Liver (tissue), 9 donors: ENCODE measurements around the gene MYH7B. TPM values are rescaled to one million over a fixed set of nuclear protein-coding genes. Genes with fewer than 3 reads are reported as not detected.

Experiments
- DNase-seq: peaks from one replicate; pipeline ENCODE4 v3.0.0-alpha.2; 2017; ENCODE audit warnings: low spot score
- H3K27ac ChIP-seq, 2 donors: one replicate each; pipeline ENCODE4 v1.7.0; 2013; ENCODE audit warnings: inconsistent platforms in 2 of 2, low read length in 2 of 2, control low read depth in 1 of 2, low read depth in 1 of 2, mild to moderate bottlenecking in 1 of 2
- H3K27me3 ChIP-seq, 4 donors: one replicate each; pipeline versions ENCODE4 v1.6.1 to v1.7.0; 2013; ENCODE audit warnings: low read length in 3 of 4, inconsistent platforms in 1 of 4, mild to moderate bottlenecking in 1 of 4, moderate library complexity in 1 of 4; ENCODE audit not compliant: control insufficient read depth in 4 of 4, insufficient read depth in 4 of 4
- H3K36me3 ChIP-seq, 4 donors: one replicate each; pipeline versions ENCODE4 v1.6.1 to v1.7.0; 2013; ENCODE audit warnings: low read length in 3 of 4, mild to moderate bottlenecking in 3 of 4, low read depth in 1 of 4, moderate library complexity in 1 of 4; ENCODE audit not compliant: control insufficient read depth in 4 of 4, insufficient read depth in 3 of 4
- H3K4me1 ChIP-seq, 4 donors: one replicate each; pipeline versions ENCODE4 v1.6.1 to v1.7.0; 2013; ENCODE audit warnings: low read length in 3 of 4, mild to moderate bottlenecking in 3 of 4, moderate library complexity in 1 of 4; ENCODE audit not compliant: control insufficient read depth in 4 of 4, insufficient read depth in 4 of 4
- H3K4me3 ChIP-seq, 3 donors: one replicate each; pipeline versions ENCODE4 v1.6.1 to v1.7.0; 2013; ENCODE audit warnings: low read length in 3 of 3, control low read depth in 1 of 3, low read depth in 1 of 3, mild to moderate bottlenecking in 1 of 3
- H3K9ac ChIP-seq, 2 donors: one replicate each; pipeline ENCODE4 v1.7.0; 2013; ENCODE audit warnings: low read length in 2 of 2, mild to moderate bottlenecking in 2 of 2, moderate library complexity in 2 of 2, control low read depth in 1 of 2, low read depth in 1 of 2
- H3K9me3 ChIP-seq, 4 donors: one replicate each; pipeline versions ENCODE4 v1.6.1 to v1.7.0; 2013; ENCODE audit warnings: low read length in 3 of 4; ENCODE audit not compliant: control insufficient read depth in 4 of 4
- EGR1 ChIP-seq, 2 donors: IDR thresholded peaks; 2 replicates each; pipeline ENCODE4 v1.6.1; 2016 to 2018; ENCODE audit warnings: antibody characterized with exemption in 2 of 2, low read depth in 2 of 2
- FOXA1 ChIP-seq: IDR thresholded peaks from 2 replicates; pipeline ENCODE4 v1.6.1; 2016; ENCODE audit warnings: antibody characterized with exemption
- FOXA2 ChIP-seq: IDR thresholded peaks from 2 replicates; pipeline ENCODE4 v1.6.1; 2016; ENCODE audit warnings: antibody characterized with exemption
- GABPA ChIP-seq, 2 donors: IDR thresholded peaks in 1 of 2; conservative IDR thresholded peaks in 1 of 2; 2 replicates each; pipeline ENCODE4 v1.6.1; 2016; ENCODE audit warnings: antibody characterized with exemption in 2 of 2, mild to moderate bottlenecking in 1 of 2, moderate library complexity in 1 of 2
- HNF4A ChIP-seq, 2 donors: conservative IDR thresholded peaks; 2 replicates each; pipeline ENCODE4 v1.6.1; 2016; ENCODE audit warnings: antibody characterized with exemption in 2 of 2, mild to moderate bottlenecking in 2 of 2
- HNF4G ChIP-seq: IDR thresholded peaks from 2 replicates; pipeline ENCODE4 v1.6.1; 2016; ENCODE audit warnings: antibody characterized with exemption
- JUND ChIP-seq, 2 donors: IDR thresholded peaks; 2 replicates each; pipeline ENCODE4 v1.6.1; 2016; ENCODE audit warnings: antibody characterized with exemption in 2 of 2
- NR2F2 ChIP-seq: IDR thresholded peaks from 2 replicates; pipeline ENCODE4 v1.6.1; 2016; ENCODE audit warnings: antibody characterized with exemption
- RAD21 ChIP-seq, 2 donors: IDR thresholded peaks; 2 replicates each; pipeline ENCODE4 v1.6.1; 2016; ENCODE audit warnings: antibody characterized with exemption in 2 of 2, mild to moderate bottlenecking in 2 of 2
- RXRA ChIP-seq, 2 donors: IDR thresholded peaks; 2 replicates each; pipeline ENCODE4 v1.6.1; 2017 to 2018; ENCODE audit warnings: antibody characterized with exemption in 2 of 2, mild to moderate bottlenecking in 1 of 2
- SP1 ChIP-seq: IDR thresholded peaks from 2 replicates; pipeline ENCODE4 v1.6.1; 2018; ENCODE audit warnings: antibody characterized with exemption, mild to moderate bottlenecking
- TAF1 ChIP-seq: conservative IDR thresholded peaks from 2 replicates; pipeline ENCODE4 v1.6.1; 2016; ENCODE audit warnings: antibody characterized with exemption, mild to moderate bottlenecking
- YY1 ChIP-seq: IDR thresholded peaks from 2 replicates; pipeline ENCODE4 v1.6.1; 2016; ENCODE audit warnings: antibody characterized with exemption, mild to moderate bottlenecking
- WGBS: extraction: QIAGEN DNeasy Blood & Tissue Kit; methylation state at CpG from one replicate; pipeline ENCODE4 v1.1.7; 2013; 5-methylcytosine and 5-hydroxymethylcytosine counted together
- polyA plus RNA-seq, 2 donors: library from polyadenylated mRNA; stranded (reverse) in 1 of 2; unstranded in 1 of 2; fragments of 200-250 nt in 1 of 2; fragments of >200 nt in 1 of 2; fragmentation: Nextera tagmentation in 1 of 2; extraction: Ambion mirVana in 1 of 2; gene quantifications; one replicate each; pipeline versions ENCODE4 v1.2.1 to v1.2.3, GENCODE V29; 2013 to 2015
- total RNA-seq, 2 donors: library from RNA; depleted of rRNA; stranded (reverse); fragments of >200 nt; gene quantifications; one replicate each; pipeline ENCODE4 v1.2.3, GENCODE V29; 2014
- TF ChIP-seq, protein P1 (sequence below): IDR thresholded peaks from 2 replicates; pipeline ENCODE4 v1.6.1; 2016; ENCODE audit warnings: antibody characterized with exemption
- TF ChIP-seq, protein P2 (sequence below): IDR thresholded peaks from 2 replicates; pipeline ENCODE4 v1.6.1; 2016; ENCODE audit warnings: antibody characterized with exemption
- TF ChIP-seq, protein P3 (sequence below): IDR thresholded peaks from 2 replicates; pipeline ENCODE4 v1.6.1; 2016; ENCODE audit warnings: antibody characterized with exemption
- TF ChIP-seq, protein P4 (sequence below): fragments of 150-350 bp; IDR thresholded peaks from 2 replicates; pipeline ENCODE4 v1.5.1; 2017; ENCODE audit warnings: improper control_type of control experiment, low read depth, low read length; ENCODE audit not compliant: missing input control
- TF ChIP-seq, protein P5 (sequence below): IDR thresholded peaks from 2 replicates; pipeline ENCODE4 v1.6.1; 2016; ENCODE audit warnings: antibody characterized with exemption, mild to moderate bottlenecking
- donor health status: healthy.
- donor health status: healthy.
- donor health status: healthy.
- donor health status: healthy.
- donor health status: healthy.

MYH7B gene
- total and polyA plus RNA-seq, 4 donors, result 0.12 to 0.33 (median 0.24) TPM

DNA sequence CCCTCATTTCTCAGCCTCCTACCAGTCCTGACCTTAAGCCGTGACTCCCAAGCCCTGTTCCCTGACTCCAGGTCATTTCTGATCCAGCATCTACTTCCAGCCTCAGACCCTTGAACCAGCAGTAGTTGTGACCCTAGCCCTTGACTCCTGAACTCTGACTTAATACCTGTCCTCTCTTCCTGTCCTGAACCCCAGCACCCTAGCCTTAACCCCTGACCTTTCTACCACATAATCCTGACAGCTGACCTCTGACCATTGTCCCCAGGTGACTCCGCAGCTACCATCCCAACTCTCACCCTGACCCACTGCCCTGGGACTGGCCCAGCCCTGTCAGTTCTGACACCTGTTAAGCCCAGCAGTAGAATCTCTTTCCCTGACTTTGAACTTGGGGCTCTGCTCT lies 42.1 kb downstream of the MYH7B start:
- Histone ChIP-seq H3K27me3 (no peaks in the 10 kb centered on the region), H3K4me3 (no peak overlapping the region), H3K27ac (no peak overlapping the region), H3K9me3 (no peaks in the 10 kb centered on the region), H3K9ac (no peak overlapping the region), H3K36me3 (peaks cover 4 to 68% (median 13%) of the 10 kb centered on the region in 4 donors), H3K4me1 (peaks cover 2 to 33% (median 18%) of the 10 kb centered on the region in 4 donors)
- DNase-seq, result no peak
- peak; percentile 94 for TF ChIP-seq NR2F2
- TF ChIP-seq HNF4A (conservative IDR thresholded peaks at IDR 0.05), result peak; percentile 55 to 66
- TF ChIP-seq, protein P1, sequence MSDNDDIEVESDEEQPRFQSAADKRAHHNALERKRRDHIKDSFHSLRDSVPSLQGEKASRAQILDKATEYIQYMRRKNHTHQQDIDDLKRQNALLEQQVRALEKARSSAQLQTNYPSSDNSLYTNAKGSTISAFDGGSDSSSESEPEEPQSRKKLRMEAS, result no peak
- TF ChIP-seq, protein P2, sequence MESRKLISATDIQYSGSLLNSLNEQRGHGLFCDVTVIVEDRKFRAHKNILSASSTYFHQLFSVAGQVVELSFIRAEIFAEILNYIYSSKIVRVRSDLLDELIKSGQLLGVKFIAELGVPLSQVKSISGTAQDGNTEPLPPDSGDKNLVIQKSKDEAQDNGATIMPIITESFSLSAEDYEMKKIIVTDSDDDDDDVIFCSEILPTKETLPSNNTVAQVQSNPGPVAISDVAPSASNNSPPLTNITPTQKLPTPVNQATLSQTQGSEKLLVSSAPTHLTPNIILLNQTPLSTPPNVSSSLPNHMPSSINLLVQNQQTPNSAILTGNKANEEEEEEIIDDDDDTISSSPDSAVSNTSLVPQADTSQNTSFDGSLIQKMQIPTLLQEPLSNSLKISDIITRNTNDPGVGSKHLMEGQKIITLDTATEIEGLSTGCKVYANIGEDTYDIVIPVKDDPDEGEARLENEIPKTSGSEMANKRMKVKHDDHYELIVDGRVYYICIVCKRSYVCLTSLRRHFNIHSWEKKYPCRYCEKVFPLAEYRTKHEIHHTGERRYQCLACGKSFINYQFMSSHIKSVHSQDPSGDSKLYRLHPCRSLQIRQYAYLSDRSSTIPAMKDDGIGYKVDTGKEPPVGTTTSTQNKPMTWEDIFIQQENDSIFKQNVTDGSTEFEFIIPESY, result no peak
- TF ChIP-seq RXRA (IDR thresholded peaks at IDR 0.05), result peak; percentile 80 to 95
- no peak for TF ChIP-seq FOXA1
- no peak for TF ChIP-seq TAF1
- no peak for TF ChIP-seq HNF4G
- no peak for TF ChIP-seq JUND (IDR thresholded peaks at IDR 0.05)
- no peak for TF ChIP-seq EGR1 (IDR thresholded peaks at IDR 0.05; ENCODE audit: low read depth in 2 of 2)
- TF ChIP-seq, protein P3, sequence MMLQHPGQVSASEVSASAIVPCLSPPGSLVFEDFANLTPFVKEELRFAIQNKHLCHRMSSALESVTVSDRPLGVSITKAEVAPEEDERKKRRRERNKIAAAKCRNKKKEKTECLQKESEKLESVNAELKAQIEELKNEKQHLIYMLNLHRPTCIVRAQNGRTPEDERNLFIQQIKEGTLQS, result no peak
- no peak for TF ChIP-seq FOXA2
- no peak for TF ChIP-seq YY1
- TF ChIP-seq, protein P4, sequence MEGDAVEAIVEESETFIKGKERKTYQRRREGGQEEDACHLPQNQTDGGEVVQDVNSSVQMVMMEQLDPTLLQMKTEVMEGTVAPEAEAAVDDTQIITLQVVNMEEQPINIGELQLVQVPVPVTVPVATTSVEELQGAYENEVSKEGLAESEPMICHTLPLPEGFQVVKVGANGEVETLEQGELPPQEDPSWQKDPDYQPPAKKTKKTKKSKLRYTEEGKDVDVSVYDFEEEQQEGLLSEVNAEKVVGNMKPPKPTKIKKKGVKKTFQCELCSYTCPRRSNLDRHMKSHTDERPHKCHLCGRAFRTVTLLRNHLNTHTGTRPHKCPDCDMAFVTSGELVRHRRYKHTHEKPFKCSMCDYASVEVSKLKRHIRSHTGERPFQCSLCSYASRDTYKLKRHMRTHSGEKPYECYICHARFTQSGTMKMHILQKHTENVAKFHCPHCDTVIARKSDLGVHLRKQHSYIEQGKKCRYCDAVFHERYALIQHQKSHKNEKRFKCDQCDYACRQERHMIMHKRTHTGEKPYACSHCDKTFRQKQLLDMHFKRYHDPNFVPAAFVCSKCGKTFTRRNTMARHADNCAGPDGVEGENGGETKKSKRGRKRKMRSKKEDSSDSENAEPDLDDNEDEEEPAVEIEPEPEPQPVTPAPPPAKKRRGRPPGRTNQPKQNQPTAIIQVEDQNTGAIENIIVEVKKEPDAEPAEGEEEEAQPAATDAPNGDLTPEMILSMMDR, result no peak
- peak; percentile 37 for TF ChIP-seq SP1
- TF ChIP-seq RAD21 (IDR thresholded peaks at IDR 0.05), result no peak
- TF ChIP-seq, protein P5, sequence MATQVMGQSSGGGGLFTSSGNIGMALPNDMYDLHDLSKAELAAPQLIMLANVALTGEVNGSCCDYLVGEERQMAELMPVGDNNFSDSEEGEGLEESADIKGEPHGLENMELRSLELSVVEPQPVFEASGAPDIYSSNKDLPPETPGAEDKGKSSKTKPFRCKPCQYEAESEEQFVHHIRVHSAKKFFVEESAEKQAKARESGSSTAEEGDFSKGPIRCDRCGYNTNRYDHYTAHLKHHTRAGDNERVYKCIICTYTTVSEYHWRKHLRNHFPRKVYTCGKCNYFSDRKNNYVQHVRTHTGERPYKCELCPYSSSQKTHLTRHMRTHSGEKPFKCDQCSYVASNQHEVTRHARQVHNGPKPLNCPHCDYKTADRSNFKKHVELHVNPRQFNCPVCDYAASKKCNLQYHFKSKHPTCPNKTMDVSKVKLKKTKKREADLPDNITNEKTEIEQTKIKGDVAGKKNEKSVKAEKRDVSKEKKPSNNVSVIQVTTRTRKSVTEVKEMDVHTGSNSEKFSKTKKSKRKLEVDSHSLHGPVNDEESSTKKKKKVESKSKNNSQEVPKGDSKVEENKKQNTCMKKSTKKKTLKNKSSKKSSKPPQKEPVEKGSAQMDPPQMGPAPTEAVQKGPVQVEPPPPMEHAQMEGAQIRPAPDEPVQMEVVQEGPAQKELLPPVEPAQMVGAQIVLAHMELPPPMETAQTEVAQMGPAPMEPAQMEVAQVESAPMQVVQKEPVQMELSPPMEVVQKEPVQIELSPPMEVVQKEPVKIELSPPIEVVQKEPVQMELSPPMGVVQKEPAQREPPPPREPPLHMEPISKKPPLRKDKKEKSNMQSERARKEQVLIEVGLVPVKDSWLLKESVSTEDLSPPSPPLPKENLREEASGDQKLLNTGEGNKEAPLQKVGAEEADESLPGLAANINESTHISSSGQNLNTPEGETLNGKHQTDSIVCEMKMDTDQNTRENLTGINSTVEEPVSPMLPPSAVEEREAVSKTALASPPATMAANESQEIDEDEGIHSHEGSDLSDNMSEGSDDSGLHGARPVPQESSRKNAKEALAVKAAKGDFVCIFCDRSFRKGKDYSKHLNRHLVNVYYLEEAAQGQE, result no peak
- no peak for TF ChIP-seq GABPA (IDR thresholded peaks at IDR 0.05 in 1 of 2, conservative IDR thresholded peaks at IDR 0.05 in 1 of 2)
- 67% methylated on average over 2 of the region's 2 CpGs for WGBS
